OCI-LY1 (cell line): ENCODE measurements around the gene ROR2.

Source experiments
- H2AFZ ChIP-seq: fragments of 200-600 bp; sonication (generic), shearing (Covaris generic); 2 replicates; pipeline ENCODE4 v1.6.0; 2014; ENCODE audit warnings: antibody characterized with exemption, mild to moderate bottlenecking, low read length
- H3F3A ChIP-seq: fragments of 200-600 bp; sonication (generic), shearing (Covaris generic); 2 replicates; pipeline ENCODE4 v1.6.0; 2014; ENCODE audit warnings: mild to moderate bottlenecking, antibody characterized with exemption, low read length, moderate library complexity; ENCODE audit not compliant: insufficient read depth
- H3K27ac ChIP-seq: fragments of 200-600 bp; sonication (generic); 2 replicates; pipeline ENCODE4 v1.5.1; 2014; ENCODE audit warnings: low read length, mixed run types, mild to moderate bottlenecking, low read depth; ENCODE audit not compliant: poor library complexity, severe bottlenecking
- H3K27me3 ChIP-seq: fragments of 200-600 bp; sonication (generic); 2 replicates; pipeline ENCODE4 v1.6.0; 2014; ENCODE audit warnings: antibody characterized with exemption, mild to moderate bottlenecking, low read length, moderate library complexity; ENCODE audit not compliant: insufficient read depth
- H3K36me3 ChIP-seq: fragments of 200-600 bp; sonication (generic); 2 replicates; pipeline ENCODE4 v1.6.1; 2014; ENCODE audit warnings: mild to moderate bottlenecking, antibody characterized with exemption, low read length, moderate library complexity, mixed read lengths; ENCODE audit not compliant: insufficient read depth
- H3K4me1 ChIP-seq: fragments of 200-600 bp; sonication (generic); 2 replicates; pipeline ENCODE4 v1.5.1; 2014; ENCODE audit warnings: mild to moderate bottlenecking, low read length, moderate library complexity; ENCODE audit not compliant: insufficient read depth, severe bottlenecking
- H3K4me2 ChIP-seq: fragments of 200-600 bp; sonication (generic), shearing (Covaris generic); 2 replicates; pipeline ENCODE4 v1.6.1; 2014; ENCODE audit warnings: low read length
- H3K4me3 ChIP-seq: fragments of 200-600 bp; sonication (generic); 2 replicates; pipeline ENCODE4 v1.5.1; 2014; ENCODE audit warnings: low read length, low read depth, mild to moderate bottlenecking, mixed read lengths; ENCODE audit not compliant: poor library complexity, severe bottlenecking
- H3K79me2 ChIP-seq: fragments of 200-600 bp; shearing (Covaris generic); 2 replicates; pipeline ENCODE4 v1.6.1; 2016; ENCODE audit warnings: mixed run types, low read length, mixed read lengths; ENCODE audit not compliant: insufficient read depth
- H3K9ac ChIP-seq: fragments of 200-600 bp; sonication (generic), shearing (Covaris generic); 2 replicates; pipeline ENCODE4 v1.6.1; 2014; ENCODE audit warnings: mild to moderate bottlenecking, low read length, mixed read lengths
- H3K9me2 ChIP-seq: fragments of 200-600 bp; sonication (generic), shearing (Covaris generic); 2 replicates; pipeline ENCODE4 v1.6.1; 2014; ENCODE audit warnings: low read depth, mild to moderate bottlenecking, low read length, mixed read lengths
- H3K9me3 ChIP-seq: fragments of 200-600 bp; shearing (Covaris generic); 2 replicates; pipeline ENCODE4 v1.6.1; 2014; ENCODE audit warnings: low read length, mixed read lengths
- H4K20me1 ChIP-seq: fragments of 200-600 bp; sonication (generic), shearing (Covaris generic); 2 replicates; pipeline ENCODE4 v1.6.0; 2016; ENCODE audit warnings: mild to moderate bottlenecking, low read length; ENCODE audit not compliant: insufficient read depth
- EZH2 ChIP-seq: fragments of 200-600 bp; sonication (generic), shearing (Covaris generic); IDR thresholded peaks from 2 replicates; pipeline ENCODE4 v1.8.0; 2017; ENCODE audit warnings: borderline replicate concordance, mixed run types, mild to moderate bottlenecking, antibody characterized with exemption, low read length, moderate library complexity, mixed read lengths
- TF ChIP-seq, protein P1 (sequence below): fragments of 200-600 bp; sonication (generic), shearing (Covaris generic); IDR thresholded peaks from 2 replicates; pipeline ENCODE4 v1.5.1; 2017; ENCODE audit warnings: mild to moderate bottlenecking, antibody characterized with exemption, low read length, moderate library complexity, mixed read lengths

Gene ROR2

DNA sequence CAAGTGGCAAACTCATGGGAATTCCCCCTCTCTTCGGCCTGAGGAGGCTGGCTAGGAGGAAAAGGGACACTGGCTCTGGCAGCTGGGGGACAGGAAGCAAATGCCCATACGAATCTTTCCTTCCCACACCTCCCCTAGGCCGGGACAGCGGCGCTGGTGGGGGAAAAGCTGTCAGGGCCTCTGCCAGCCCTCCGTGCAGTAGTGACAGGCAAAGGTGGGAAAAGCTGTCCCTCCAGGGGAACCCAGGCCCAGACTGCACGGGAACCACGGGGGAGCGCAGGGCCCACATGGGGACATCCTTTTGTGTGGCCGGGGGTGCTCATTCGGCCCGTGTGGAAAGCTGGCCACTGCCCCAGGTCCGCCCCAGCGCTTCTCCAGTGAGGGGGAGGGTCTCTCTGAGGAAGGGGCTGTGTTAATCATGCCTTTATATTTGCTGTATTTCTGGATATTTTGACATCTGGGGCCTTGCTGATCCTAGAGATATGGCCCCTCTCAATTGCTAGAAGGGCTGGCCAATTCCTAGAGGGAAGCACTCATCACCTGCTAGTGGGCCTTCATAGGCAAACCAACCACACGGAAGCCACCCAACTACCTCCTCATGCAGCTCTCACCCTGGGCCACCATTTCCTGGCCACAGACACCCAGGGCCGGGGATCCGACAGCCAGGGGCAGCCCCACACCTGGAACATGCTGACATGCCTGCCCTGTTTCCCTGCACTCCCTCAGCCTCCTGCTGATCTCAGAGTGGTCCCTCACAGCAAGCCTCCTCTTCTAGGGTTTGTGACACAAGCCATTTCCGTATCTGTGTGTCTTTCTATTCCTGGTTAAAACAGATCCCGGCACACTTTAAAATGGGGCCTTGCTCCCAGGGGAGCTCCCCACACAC, 138.8 kb downstream of the ROR2 start:
- Histone ChIP-seq H3K9me3 (no peaks in the 10 kb centered on the region), H3K79me2 (no peaks in the 10 kb centered on the region), H3K36me3 (no peaks in the 10 kb centered on the region), H2AFZ (no peak overlapping the region), H3K4me3 (no peak overlapping the region), H4K20me1 (no peaks in the 10 kb centered on the region), H3K4me1 (no peaks in the 10 kb centered on the region), H3K27ac (no peak overlapping the region), H3F3A (no peaks in the 10 kb centered on the region), H3K4me2 (no peak overlapping the region), H3K27me3 (no peaks in the 10 kb centered on the region), H3K9ac (no peak overlapping the region), H3K9me2 (no peaks in the 10 kb centered on the region)
- TF ChIP-seq EZH2 = no peak
- TF ChIP-seq, protein P1, sequence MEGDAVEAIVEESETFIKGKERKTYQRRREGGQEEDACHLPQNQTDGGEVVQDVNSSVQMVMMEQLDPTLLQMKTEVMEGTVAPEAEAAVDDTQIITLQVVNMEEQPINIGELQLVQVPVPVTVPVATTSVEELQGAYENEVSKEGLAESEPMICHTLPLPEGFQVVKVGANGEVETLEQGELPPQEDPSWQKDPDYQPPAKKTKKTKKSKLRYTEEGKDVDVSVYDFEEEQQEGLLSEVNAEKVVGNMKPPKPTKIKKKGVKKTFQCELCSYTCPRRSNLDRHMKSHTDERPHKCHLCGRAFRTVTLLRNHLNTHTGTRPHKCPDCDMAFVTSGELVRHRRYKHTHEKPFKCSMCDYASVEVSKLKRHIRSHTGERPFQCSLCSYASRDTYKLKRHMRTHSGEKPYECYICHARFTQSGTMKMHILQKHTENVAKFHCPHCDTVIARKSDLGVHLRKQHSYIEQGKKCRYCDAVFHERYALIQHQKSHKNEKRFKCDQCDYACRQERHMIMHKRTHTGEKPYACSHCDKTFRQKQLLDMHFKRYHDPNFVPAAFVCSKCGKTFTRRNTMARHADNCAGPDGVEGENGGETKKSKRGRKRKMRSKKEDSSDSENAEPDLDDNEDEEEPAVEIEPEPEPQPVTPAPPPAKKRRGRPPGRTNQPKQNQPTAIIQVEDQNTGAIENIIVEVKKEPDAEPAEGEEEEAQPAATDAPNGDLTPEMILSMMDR = no peak

GRCh38 chr9:91810286-91810905, 139.6 kb downstream of the ROR2 start:
- Histone ChIP-seq H3K79me2 (no peaks in the 10 kb centered on the region), H4K20me1 (no peaks in the 10 kb centered on the region), H3K4me1 (no peaks in the 10 kb centered on the region), H3K4me3 (no peak overlapping the region), H3K9me3 (no peaks in the 10 kb centered on the region), H3K9ac (no peak overlapping the region), H3K36me3 (no peaks in the 10 kb centered on the region), H3F3A (no peaks in the 10 kb centered on the region), H3K27me3 (no peaks in the 10 kb centered on the region), H3K9me2 (no peaks in the 10 kb centered on the region), H3K4me2 (no peak overlapping the region), H3K27ac (no peak overlapping the region), H2AFZ (no peak overlapping the region)
- TF ChIP-seq, protein P1 = no peak
- no peak for TF ChIP-seq EZH2

DNA sequence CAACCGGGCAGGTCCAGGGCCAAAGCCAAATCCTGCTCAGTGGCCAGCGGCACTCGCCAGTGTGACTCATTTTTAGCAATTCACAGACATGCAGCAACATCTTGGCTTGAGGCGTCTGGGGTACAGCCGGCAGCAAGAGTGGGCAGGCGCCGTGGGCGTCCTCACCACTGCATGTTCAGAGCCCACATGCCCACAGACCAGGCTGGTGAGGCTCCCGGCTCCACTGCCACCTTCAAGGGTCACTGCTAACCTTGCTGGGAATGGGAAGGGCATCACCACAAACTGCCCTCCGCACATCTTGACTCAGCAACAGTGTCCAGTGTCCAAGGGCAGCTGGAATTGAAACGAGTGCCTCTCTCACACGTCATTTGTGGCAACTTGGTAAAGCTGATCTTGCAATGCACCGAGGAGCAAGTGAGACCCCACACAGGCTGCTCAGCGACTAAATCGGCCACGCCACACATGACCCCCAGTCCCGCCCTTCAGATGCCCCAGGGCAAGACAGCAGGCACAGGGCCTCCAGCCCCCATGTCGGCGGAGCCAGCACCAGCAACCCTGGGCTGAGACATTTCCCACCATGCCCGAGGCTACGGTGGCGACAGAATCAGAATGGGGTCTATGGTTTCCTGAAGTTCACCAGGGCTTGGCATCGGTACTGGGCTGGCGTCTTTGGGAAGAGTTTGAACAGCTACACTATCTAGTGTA, 140.3 kb downstream of the ROR2 start:
- Histone ChIP-seq H3K4me1 (no peaks in the 10 kb centered on the region), H3K4me2 (no peak overlapping the region), H3K27me3 (no peaks in the 10 kb centered on the region), H3K79me2 (no peaks in the 10 kb centered on the region), H3K27ac (no peak overlapping the region), H2AFZ (no peak overlapping the region), H3K36me3 (no peaks in the 10 kb centered on the region), H3K9me3 (no peaks in the 10 kb centered on the region), H3K9ac (no peak overlapping the region), H3F3A (no peaks in the 10 kb centered on the region), H3K9me2 (no peaks in the 10 kb centered on the region), H3K4me3 (no peak overlapping the region), H4K20me1 (no peaks in the 10 kb centered on the region)
- TF ChIP-seq, protein P1 = no peak
- TF ChIP-seq EZH2 = no peak
